ENCODE data around the gene ADD3.

Gene ADD3

DNA sequence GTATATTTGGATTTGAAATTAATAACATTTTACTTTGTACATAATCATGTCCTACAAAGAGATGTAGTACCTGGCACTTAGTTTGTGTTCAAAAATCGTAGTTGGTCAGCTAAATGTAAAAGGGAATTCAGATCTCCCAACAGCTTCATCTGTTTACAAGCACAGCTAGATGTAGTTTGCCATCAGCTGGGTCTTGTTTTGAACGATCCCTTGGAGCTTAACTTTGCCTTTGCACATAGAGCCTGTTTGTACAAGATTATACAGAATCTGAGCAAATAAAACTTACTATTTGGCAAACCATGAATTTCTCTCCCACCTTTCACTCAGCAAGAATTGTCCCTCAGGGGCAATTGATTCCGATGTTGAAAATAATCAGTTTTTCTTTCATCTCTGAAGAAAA lies 36.1 kb upstream of the ADD3 start:
- H3K9ac ChIP-seq (ENCODE audit: low read depth, low read length, poor library complexity, severe bottlenecking), result no peak overlapping the region

DNA sequence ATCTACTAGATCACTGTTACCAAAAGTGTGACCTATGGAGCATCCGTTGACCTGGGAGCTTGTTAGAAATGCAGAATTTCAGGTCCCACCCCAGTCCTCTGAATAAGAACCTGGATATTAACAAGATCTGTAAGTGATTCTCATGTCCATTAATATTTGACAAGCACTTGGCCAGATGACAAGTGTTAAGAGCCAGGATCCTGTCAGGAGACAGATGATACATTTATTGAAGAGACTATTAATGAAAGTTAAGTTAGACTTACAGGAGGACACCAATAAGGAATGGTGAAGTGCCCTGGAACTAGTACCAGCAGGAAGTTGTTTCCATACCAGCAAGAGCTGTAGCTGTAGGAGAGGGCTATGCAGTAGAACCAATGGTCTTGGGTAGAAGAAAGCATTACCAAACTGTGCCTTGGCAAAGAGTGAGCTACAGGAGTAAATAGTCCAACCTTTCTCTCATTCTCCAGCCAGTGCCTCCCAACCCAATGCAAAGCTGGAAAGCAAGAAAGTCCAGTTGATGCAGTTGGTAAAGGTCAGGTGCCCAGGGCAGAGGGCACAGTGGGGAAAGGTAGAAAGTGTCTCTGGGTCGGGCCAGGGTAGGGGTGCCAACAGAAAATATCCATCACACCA lies 35.3 kb upstream of the ADD3 start:
- H3K9ac ChIP-seq (ENCODE audit: low read depth, low read length, poor library complexity, severe bottlenecking), result no peak overlapping the region
- H3K36me3 ChIP-seq (ENCODE audit: insufficient read depth, low read length), result no peaks in the 10 kb centered on the region
- H3K4me2 ChIP-seq (ENCODE audit: low read depth, low read length, poor library complexity, severe bottlenecking), result no peak overlapping the region
- no peak overlapping the region for H3K4me3 ChIP-seq (ENCODE audit: low read length, poor library complexity, severe bottlenecking)
- H3K9me2 ChIP-seq (replicated peaks; ENCODE audit: low read depth, low read length), result no peaks in the 10 kb centered on the region
- H3K79me2 ChIP-seq (ENCODE audit: insufficient read depth, low read length), result no peaks in the 10 kb centered on the region
- no peak for TF ChIP-seq EZH2phosphoT487 (IDR thresholded peaks at IDR 0.05; ENCODE audit: borderline replicate concordance)
- TF ChIP-seq, protein P1, sequence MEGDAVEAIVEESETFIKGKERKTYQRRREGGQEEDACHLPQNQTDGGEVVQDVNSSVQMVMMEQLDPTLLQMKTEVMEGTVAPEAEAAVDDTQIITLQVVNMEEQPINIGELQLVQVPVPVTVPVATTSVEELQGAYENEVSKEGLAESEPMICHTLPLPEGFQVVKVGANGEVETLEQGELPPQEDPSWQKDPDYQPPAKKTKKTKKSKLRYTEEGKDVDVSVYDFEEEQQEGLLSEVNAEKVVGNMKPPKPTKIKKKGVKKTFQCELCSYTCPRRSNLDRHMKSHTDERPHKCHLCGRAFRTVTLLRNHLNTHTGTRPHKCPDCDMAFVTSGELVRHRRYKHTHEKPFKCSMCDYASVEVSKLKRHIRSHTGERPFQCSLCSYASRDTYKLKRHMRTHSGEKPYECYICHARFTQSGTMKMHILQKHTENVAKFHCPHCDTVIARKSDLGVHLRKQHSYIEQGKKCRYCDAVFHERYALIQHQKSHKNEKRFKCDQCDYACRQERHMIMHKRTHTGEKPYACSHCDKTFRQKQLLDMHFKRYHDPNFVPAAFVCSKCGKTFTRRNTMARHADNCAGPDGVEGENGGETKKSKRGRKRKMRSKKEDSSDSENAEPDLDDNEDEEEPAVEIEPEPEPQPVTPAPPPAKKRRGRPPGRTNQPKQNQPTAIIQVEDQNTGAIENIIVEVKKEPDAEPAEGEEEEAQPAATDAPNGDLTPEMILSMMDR (conservative IDR thresholded peaks at IDR 0.05; ENCODE audit: low read length), result no peak
- no peaks in the 10 kb centered on the region for H3K27me3 ChIP-seq (ENCODE audit: insufficient read depth, low read length, poor library complexity, severe bottlenecking)
- H4K20me1 ChIP-seq (ENCODE audit: insufficient read depth, low read length, poor library complexity, severe bottlenecking), result no peaks in the 10 kb centered on the region
- H2AFZ ChIP-seq (ENCODE audit: low read length), result no peak overlapping the region
- H3K9me3 ChIP-seq (ENCODE audit: insufficient read depth, low read depth, low read length), result no peaks in the 10 kb centered on the region
- H3K4me1 ChIP-seq (ENCODE audit: insufficient read depth, low read length, poor library complexity, severe bottlenecking), result no peaks in the 10 kb centered on the region
- H3F3A ChIP-seq (ENCODE audit: low read depth), result no peaks in the 10 kb centered on the region

More for the DNA sequence above, 36.1 kb upstream of the ADD3 start:
- Histone ChIP-seq H3K4me2 (ENCODE audit: low read depth, low read length, poor library complexity, severe bottlenecking) (no peak overlapping the region), H2AFZ (ENCODE audit: low read length) (no peak overlapping the region), H3K27me3 (ENCODE audit: insufficient read depth, low read length, poor library complexity, severe bottlenecking) (no peaks in the 10 kb centered on the region), H3K4me1 (ENCODE audit: insufficient read depth, low read length, poor library complexity, severe bottlenecking) (no peaks in the 10 kb centered on the region), H3K9me2 (replicated peaks; ENCODE audit: low read depth, low read length) (no peaks in the 10 kb centered on the region), H3K36me3 (ENCODE audit: insufficient read depth, low read length) (no peaks in the 10 kb centered on the region), H3K4me3 (ENCODE audit: low read length, poor library complexity, severe bottlenecking) (no peak overlapping the region), H3F3A (ENCODE audit: low read depth) (no peaks in the 10 kb centered on the region), H4K20me1 (ENCODE audit: insufficient read depth, low read length, poor library complexity, severe bottlenecking) (no peaks in the 10 kb centered on the region), H3K9me3 (ENCODE audit: insufficient read depth, low read depth, low read length) (no peaks in the 10 kb centered on the region), H3K79me2 (ENCODE audit: insufficient read depth, low read length) (no peaks in the 10 kb centered on the region)
- TF ChIP-seq EZH2phosphoT487 (IDR thresholded peaks at IDR 0.05; ENCODE audit: borderline replicate concordance), result no peak
- TF ChIP-seq, protein P1 (conservative IDR thresholded peaks at IDR 0.05; ENCODE audit: low read length), result no peak

DNA sequence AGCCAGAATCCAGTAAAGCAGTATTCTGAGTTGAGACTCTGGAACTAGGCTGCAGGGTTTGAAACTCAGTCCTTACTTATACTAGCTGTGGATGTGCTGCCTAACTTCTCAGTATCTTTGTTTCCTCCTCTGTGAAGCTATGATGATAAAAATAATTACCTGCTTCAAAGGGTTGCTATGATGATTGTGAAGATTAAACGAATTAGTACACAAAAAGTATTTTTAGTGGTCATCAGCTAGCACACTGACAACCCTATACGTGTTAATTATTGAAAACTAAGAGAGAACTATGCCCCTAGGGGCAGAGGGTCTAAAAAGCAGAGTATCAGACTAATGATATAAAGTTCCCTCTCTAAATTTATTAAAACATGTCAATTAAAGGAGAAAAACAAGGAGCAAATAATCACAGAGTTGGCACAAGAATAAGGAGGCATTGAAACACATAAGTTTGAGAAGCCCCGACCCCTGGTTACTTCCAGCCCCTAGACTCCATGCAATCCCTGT lies 34.4 kb upstream of the ADD3 start:
- H4K20me1 ChIP-seq (ENCODE audit: insufficient read depth, low read length, poor library complexity, severe bottlenecking), result no peaks in the 10 kb centered on the region
- no peaks in the 10 kb centered on the region for H3K4me1 ChIP-seq (ENCODE audit: insufficient read depth, low read length, poor library complexity, severe bottlenecking)
- no peak overlapping the region for H3K9ac ChIP-seq (ENCODE audit: low read depth, low read length, poor library complexity, severe bottlenecking)
- no peak overlapping the region for H3K4me3 ChIP-seq (ENCODE audit: low read length, poor library complexity, severe bottlenecking)
- H3K9me3 ChIP-seq (ENCODE audit: insufficient read depth, low read depth, low read length), result no peaks in the 10 kb centered on the region
- H3K27me3 ChIP-seq (ENCODE audit: insufficient read depth, low read length, poor library complexity, severe bottlenecking), result no peaks in the 10 kb centered on the region
- H3K9me2 ChIP-seq (replicated peaks; ENCODE audit: low read depth, low read length), result no peaks in the 10 kb centered on the region
- H3F3A ChIP-seq (ENCODE audit: low read depth), result no peaks in the 10 kb centered on the region
- no peak overlapping the region for H2AFZ ChIP-seq (ENCODE audit: low read length)
- no peaks in the 10 kb centered on the region for H3K36me3 ChIP-seq (ENCODE audit: insufficient read depth, low read length)
- H3K4me2 ChIP-seq (ENCODE audit: low read depth, low read length, poor library complexity, severe bottlenecking), result no peak overlapping the region
- H3K79me2 ChIP-seq (ENCODE audit: insufficient read depth, low read length), result no peaks in the 10 kb centered on the region
- TF ChIP-seq, protein P1 (conservative IDR thresholded peaks at IDR 0.05; ENCODE audit: low read length), result peak; percentile 31
- no peak for TF ChIP-seq EZH2phosphoT487 (IDR thresholded peaks at IDR 0.05; ENCODE audit: borderline replicate concordance)
